Neuronal stem cell (in vitro differentiated cells): Measurements from ENCODE around the gene ZNF282.

Experiments
- DNase-seq: peaks from one replicate; pipeline ENCODE4 v3.0.0-alpha.2; 2013; ENCODE audit warnings: low spot score
- H2AFZ ChIP-seq: one replicate; pipeline ENCODE4 v1.6.1; 2013; ENCODE audit warnings: mild to moderate bottlenecking, low read length, inconsistent platforms
- H2AK5ac ChIP-seq: 2 replicates; pipeline ENCODE4 v1.6.1; 2013; ENCODE audit warnings: low read depth, mild to moderate bottlenecking, inconsistent platforms, low read length, moderate library complexity, mixed read lengths
- H2BK120ac ChIP-seq: 2 replicates; pipeline ENCODE4 v1.6.1; 2013; ENCODE audit warnings: low read depth, mild to moderate bottlenecking, inconsistent platforms, low read length, moderate library complexity, mixed read lengths
- H2BK12ac ChIP-seq: one replicate; pipeline ENCODE4 v1.6.1; 2013; ENCODE audit warnings: low read length, inconsistent platforms
- H2BK15ac ChIP-seq: 2 replicates; pipeline ENCODE4 v1.6.1; 2013; ENCODE audit warnings: mild to moderate bottlenecking, low read length, inconsistent platforms, mixed read lengths
- H2BK5ac ChIP-seq: one replicate; pipeline ENCODE4 v1.6.1; 2013; ENCODE audit warnings: inconsistent platforms, mild to moderate bottlenecking, low read length, moderate library complexity
- H3K14ac ChIP-seq: one replicate; pipeline ENCODE4 v1.6.1; 2013; ENCODE audit warnings: low read length, inconsistent platforms
- H3K18ac ChIP-seq: 2 replicates; pipeline ENCODE4 v1.6.1; 2013; ENCODE audit warnings: low read length, inconsistent platforms
- H3K23ac ChIP-seq: 2 replicates; pipeline ENCODE4 v1.6.1; 2013; ENCODE audit warnings: low read depth, mild to moderate bottlenecking, mixed read lengths, low read length, inconsistent platforms; ENCODE audit not compliant: poor library complexity
- H3K27ac ChIP-seq: replicated peaks from 3 replicates; pipeline ENCODE4 v1.5.1; 2013; ENCODE audit warnings: low read length, inconsistent platforms
- H3K27me3 ChIP-seq, 3 experiments: 2 replicates each; pipeline ENCODE4 v1.6.1; 2013; ENCODE audit warnings: low read length in 3 of 3, mild to moderate bottlenecking in 2 of 3, inconsistent platforms in 1 of 3, low read depth in 1 of 3, mixed read lengths in 1 of 3, moderate library complexity in 1 of 3; ENCODE audit not compliant: control insufficient read depth in 3 of 3, insufficient read depth in 3 of 3
- H3K36me3 ChIP-seq, 2 donors: replicated peaks in 1 of 2; 2 replicates each; pipeline ENCODE4 v1.6.1; 2013; ENCODE audit warnings: low read length in 2 of 2; ENCODE audit not compliant: control insufficient read depth in 2 of 2, insufficient read depth in 2 of 2
- H3K4ac ChIP-seq: 2 replicates; pipeline ENCODE4 v1.6.1; 2013; ENCODE audit warnings: inconsistent platforms, mild to moderate bottlenecking, low read length, moderate library complexity
- H3K4me1 ChIP-seq, 2 donors: 1 replicate in 1 of 2; 2 replicates in 1 of 2; pipeline ENCODE4 v1.6.1; 2013; ENCODE audit warnings: low read length in 2 of 2, low read depth in 1 of 2; ENCODE audit not compliant: control insufficient read depth in 2 of 2, insufficient read depth in 1 of 2
- H3K4me2 ChIP-seq: one replicate; pipeline ENCODE4 v1.6.1; 2013; ENCODE audit warnings: mild to moderate bottlenecking, low read length, inconsistent platforms; ENCODE audit not compliant: insufficient read depth, poor library complexity, severe bottlenecking
- H3K4me3 ChIP-seq, 2 donors: 2 replicates each; pipeline ENCODE4 v1.5.1; 2013; ENCODE audit warnings: low read length in 2 of 2, mild to moderate bottlenecking in 2 of 2, inconsistent platforms in 1 of 2, moderate library complexity in 1 of 2
- H3K79me1 ChIP-seq: one replicate; pipeline ENCODE4 v1.6.1; 2013; ENCODE audit warnings: low read depth, mild to moderate bottlenecking, inconsistent platforms, low read length, moderate library complexity
- H3K9ac ChIP-seq: one replicate; pipeline ENCODE4 v1.6.1; 2013; ENCODE audit warnings: mild to moderate bottlenecking, low read depth, low read length, inconsistent platforms; ENCODE audit not compliant: poor library complexity
- H3K9me3 ChIP-seq, 2 donors: replicated peaks in 1 of 2; 2 replicates each; pipeline versions ENCODE3 to v1.6.1; 2013; ENCODE audit warnings: low read length in 2 of 2, mild to moderate bottlenecking in 2 of 2, inconsistent platforms in 1 of 2, low read depth in 1 of 2, mixed read lengths in 1 of 2, moderate library complexity in 1 of 2; ENCODE audit not compliant: control insufficient read depth in 2 of 2, insufficient read depth in 1 of 2
- H4K8ac ChIP-seq: one replicate; pipeline ENCODE4 v1.6.1; 2013; ENCODE audit warnings: low read depth, mild to moderate bottlenecking, inconsistent platforms, low read length, moderate library complexity
- H4K91ac ChIP-seq: one replicate; pipeline ENCODE4 v1.6.1; 2013; ENCODE audit warnings: low read length, low read depth, mild to moderate bottlenecking, inconsistent platforms; ENCODE audit not compliant: poor library complexity
- WGBS, 2 donors: extraction: QIAGEN DNeasy Blood & Tissue Kit; methylation state at CpG; one replicate each; pipeline ENCODE4 v1.1.7; 2013; ENCODE audit warnings: missing lambda C conversion rate in 2 of 2, mixed read lengths in 1 of 2; ENCODE audit not compliant: insufficient read length in 2 of 2, insufficient replicate concordance in 1 of 2; ENCODE audit errors: extremely low coverage in 2 of 2; 5-methylcytosine and 5-hydroxymethylcytosine counted together

The ZNF282 gene

GRCh38 chr7:149172534-149172920 is 22.8 kb upstream of the ZNF282 start:
- Histone ChIP-seq H3K27ac (no peak overlapping the region), H3K36me3 (peaks cover 20 to 84% of the 10 kb centered on the region in 2 donors), H2BK12ac (no peak overlapping the region), H2BK15ac (no peak overlapping the region), H3K79me1 (peaks cover 2% of the 10 kb centered on the region), H3K27me3 (no peaks in the 10 kb centered on the region), H2BK120ac (no peak overlapping the region), H3K4me2 (no peak overlapping the region), H2AFZ (no peak overlapping the region), H3K9me3 (no peaks in the 10 kb centered on the region), H3K4me1 (no peaks in the 10 kb centered on the region), H3K18ac (no peak overlapping the region), H4K91ac (no peak overlapping the region), H3K14ac (no peak overlapping the region), H3K4ac (no peak overlapping the region), H3K23ac (no peak overlapping the region), H2AK5ac (no peak overlapping the region), H2BK5ac (no peak overlapping the region), H3K9ac (no peak overlapping the region), H3K4me3 (no peak overlapping the region), H4K8ac (no peak overlapping the region)
- WGBS, 2 donors, result no CpG with 5 or more reads among the region's 1 CpG
- no peak for DNase-seq

GRCh38 chr7:149175150-149175549 is 20.2 kb upstream of the ZNF282 start:
- no peaks in the 10 kb centered on the region for H3K4me1 ChIP-seq
- H2BK5ac ChIP-seq, result no peak overlapping the region
- no peaks in the 10 kb centered on the region for H3K27me3 ChIP-seq
- no peak overlapping the region for H2BK120ac ChIP-seq
- peaks cover 27 to 83% of the 10 kb centered on the region in 2 donors for H3K36me3 ChIP-seq
- no peak overlapping the region for H3K18ac ChIP-seq
- DNase-seq, result no peak
- H3K27ac ChIP-seq, result no peak overlapping the region
- H2AFZ ChIP-seq, result no peak overlapping the region
- H3K4me3 ChIP-seq, result no peak overlapping the region
- H3K23ac ChIP-seq, result no peak overlapping the region
- no peak overlapping the region for H4K8ac ChIP-seq
- H3K4me2 ChIP-seq, result no peak overlapping the region
- H2BK15ac ChIP-seq, result no peak overlapping the region
- no peak overlapping the region for H2BK12ac ChIP-seq
- H3K9ac ChIP-seq, result no peak overlapping the region
- H2AK5ac ChIP-seq, result no peak overlapping the region
- peaks cover 2% of the 10 kb centered on the region for H3K79me1 ChIP-seq
- H3K14ac ChIP-seq, result no peak overlapping the region
- no peaks in the 10 kb centered on the region for H3K9me3 ChIP-seq
- H3K4ac ChIP-seq, result no peak overlapping the region
- H4K91ac ChIP-seq, result no peak overlapping the region
- WGBS, 2 donors, result no CpG with 5 or more reads among the region's 2 CpGs

DNA sequence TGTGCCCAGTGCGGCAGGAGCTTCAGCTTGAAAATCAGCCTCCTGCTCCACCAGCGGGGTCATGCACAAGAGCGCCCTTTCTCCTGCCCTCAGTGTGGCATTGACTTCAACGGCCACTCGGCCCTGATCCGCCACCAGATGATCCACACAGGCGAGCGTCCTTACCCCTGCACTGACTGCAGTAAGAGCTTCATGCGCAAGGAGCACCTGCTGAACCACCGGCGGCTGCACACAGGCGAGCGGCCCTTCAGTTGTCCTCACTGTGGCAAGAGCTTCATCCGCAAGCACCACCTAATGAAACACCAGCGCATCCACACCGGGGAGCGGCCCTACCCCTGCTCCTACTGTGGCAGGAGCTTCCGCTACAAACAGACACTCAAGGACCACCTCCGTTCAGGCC is 16.1 kb upstream of the ZNF282 start:
- Histone ChIP-seq H2BK15ac (no peak overlapping the region), H3K4me3 (no peak overlapping the region), H2AK5ac (no peak overlapping the region), H3K4ac (no peak overlapping the region), H3K27me3 (no peaks in the 10 kb centered on the region), H3K36me3 (peaks cover 29 to 82% of the 10 kb centered on the region in 2 donors), H3K14ac (no peak overlapping the region), H2BK12ac (no peak overlapping the region), H3K18ac (no peak overlapping the region), H3K27ac (no peak overlapping the region), H3K4me1 (no peaks in the 10 kb centered on the region), H4K91ac (no peak overlapping the region), H4K8ac (no peak overlapping the region), H3K9me3 (no peaks in the 10 kb centered on the region), H2AFZ (no peak overlapping the region), H3K4me2 (no peak overlapping the region), H3K23ac (peak overlapping the region; percentile 8), H3K79me1 (peaks cover 2% of the 10 kb centered on the region), H3K9ac (no peak overlapping the region), H2BK120ac (no peak overlapping the region), H2BK5ac (no peak overlapping the region)
- DNase-seq, result no peak
- WGBS, 2 donors, result no CpG with 5 or more reads among the region's 19 CpGs

DNA sequence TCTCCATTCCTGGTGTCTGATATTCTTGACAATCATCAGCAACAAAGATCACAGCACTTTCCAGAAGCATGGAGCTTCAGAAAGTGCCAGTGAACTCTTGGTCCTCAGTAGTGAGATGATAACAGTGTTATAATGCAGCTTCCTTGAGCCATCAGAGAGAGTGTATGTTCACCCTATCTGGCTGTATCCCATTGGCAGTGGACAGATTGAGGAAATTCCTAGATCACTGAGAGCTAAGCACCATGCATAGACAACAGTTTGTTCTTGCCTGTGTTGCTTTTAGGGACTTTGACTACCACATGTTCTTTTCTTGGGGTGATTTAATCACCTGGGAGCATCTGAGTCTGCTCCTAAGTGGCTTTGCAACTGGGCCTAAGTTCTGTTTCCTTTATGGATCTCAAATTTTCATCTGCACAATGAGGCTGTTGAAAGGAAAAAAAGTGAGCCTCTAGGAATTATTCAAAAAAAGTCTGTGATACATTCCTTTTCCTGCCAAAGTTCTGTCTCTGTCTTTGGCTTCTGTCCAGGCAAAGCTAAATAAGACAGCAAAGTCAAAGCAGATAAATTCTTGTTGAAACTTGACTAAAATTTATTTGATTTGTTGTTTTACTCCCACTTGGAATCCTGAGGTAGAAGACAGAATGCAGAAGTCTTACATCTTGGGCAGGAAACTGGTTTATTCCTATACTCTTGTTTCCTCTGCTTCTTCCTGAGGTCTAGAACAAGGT is 14.5 kb upstream of the ZNF282 start:
- Histone ChIP-seq H3K79me1 (no peaks in the 10 kb centered on the region), H3K23ac (no peak overlapping the region), H2AK5ac (no peak overlapping the region), H2BK120ac (no peak overlapping the region), H4K8ac (no peak overlapping the region), H3K9ac (no peak overlapping the region), H3K27me3 (no peaks in the 10 kb centered on the region), H3K4ac (no peak overlapping the region), H3K14ac (no peak overlapping the region), H2BK12ac (no peak overlapping the region), H2AFZ (no peak overlapping the region), H3K4me3 (no peak overlapping the region), H3K27ac (no peak overlapping the region), H4K91ac (no peak overlapping the region), H3K9me3 (no peaks in the 10 kb centered on the region), H3K36me3 (peaks cover 29 to 68% of the 10 kb centered on the region in 2 donors), H2BK15ac (no peak overlapping the region), H2BK5ac (no peak overlapping the region), H3K4me1 (no peaks in the 10 kb centered on the region), H3K18ac (no peak overlapping the region), H3K4me2 (no peak overlapping the region)
- DNase-seq, result no peak
